Upper lobe of left lung (tissue), 4 donors: ENCODE results near the gene BRF1.

Experiments
- CTCF ChIP-seq, 6 experiments: fragments of 450-650 bp in 4 of 6; fragments of 200-600 bp in 2 of 6; sonication (generic) in 2 of 6; IDR thresholded peaks; one replicate each; pipeline ENCODE4 v1.5.1; 2016 to 2019; ENCODE audit warnings: antibody characterized with exemption in 6 of 6
- POLR2A ChIP-seq, 4 donors: fragments of 450-650 bp; IDR thresholded peaks; one replicate each; pipeline ENCODE4 v1.5.1; 2016 to 2017; ENCODE audit warnings: antibody characterized with exemption in 4 of 4, mild to moderate bottlenecking in 2 of 4

GRCh38 chr14:105173145-105173544, 127.7 kb downstream of the BRF1 start:
- TF ChIP-seq CTCF (IDR thresholded peaks at IDR 0.05) (no peak), POLR2A (IDR thresholded peaks at IDR 0.05) (no peak)
